Gastrocnemius medialis (tissue), 4 donors: ENCODE measurements around the gene NKIRAS2. TPM values are rescaled to one million over a fixed set of nuclear protein-coding genes. Genes with fewer than 3 reads are reported as not detected.
A peak's percentile ranks its signal among the peaks of the same experiment; 100 is the strongest.

Source experiments
- ATAC-seq, 2 donors: fragments of 150-250 bp; one replicate each; pipeline ENCODE4 v1.9.1; 2016
- DNase-seq, 2 donors: peaks; one replicate each; pipeline ENCODE4 v3.0.0-alpha.2; 2019
- H3K27ac ChIP-seq, 4 donors: fragments of 200-600 bp; sonication (generic); 1 replicate in 1 of 4; 2 replicates in 3 of 4; pipeline ENCODE4 v1.5.1; 2016 to 2018; ENCODE audit warnings: mild to moderate bottlenecking in 2 of 4, moderate library complexity in 1 of 4
- H3K27me3 ChIP-seq, 3 donors: fragments of 200-600 bp; sonication (generic) in 2 of 3; 1 replicate in 1 of 3; 2 replicates in 2 of 3; pipeline versions ENCODE4 v1.5.1 to v1.6.0; 2016 to 2019; ENCODE audit warnings: mild to moderate bottlenecking in 1 of 3, moderate library complexity in 1 of 3
- H3K36me3 ChIP-seq, 2 donors: fragments of 200-600 bp; sonication (generic) in 1 of 2; one replicate each; pipeline ENCODE4 v1.5.1; 2017 to 2018
- H3K4me1 ChIP-seq, 2 donors: fragments of 200-600 bp; sonication (generic) in 1 of 2; one replicate each; pipeline ENCODE4 v1.5.1; 2016 to 2017; ENCODE audit warnings: mild to moderate bottlenecking in 2 of 2
- H3K4me3 ChIP-seq, 4 donors: fragments of 200-600 bp; sonication (generic) in 3 of 4; 1 replicate in 1 of 4; 2 replicates in 3 of 4; pipeline ENCODE4 v1.5.1; 2016 to 2019; ENCODE audit warnings: mild to moderate bottlenecking in 2 of 4
- H3K9me3 ChIP-seq, 3 donors: fragments of 200-600 bp; sonication (generic) in 2 of 3; 1 replicate in 1 of 3; 2 replicates in 2 of 3; pipeline ENCODE4 v1.5.1; 2016 to 2019
- CTCF ChIP-seq, 5 experiments: fragments of 450-650 bp in 3 of 5; fragments of 200-600 bp in 2 of 5; sonication (generic) in 2 of 5; IDR thresholded peaks in 4 of 5; conservative IDR thresholded peaks in 1 of 5; 1 replicate in 4 of 5; 2 replicates in 1 of 5; pipeline ENCODE4 v1.5.1; 2016 to 2019; ENCODE audit warnings: antibody characterized with exemption in 5 of 5, mild to moderate bottlenecking in 3 of 5, moderate library complexity in 3 of 5
- POLR2A ChIP-seq, 2 donors: fragments of 450-650 bp; IDR thresholded peaks; one replicate each; pipeline ENCODE4 v1.6.1; 2017; ENCODE audit warnings: antibody characterized with exemption in 2 of 2, mild to moderate bottlenecking in 2 of 2, moderate library complexity in 2 of 2
- in situ Hi-C, 4 donors: fragments of 200-750 bp; cut with MboI; loops; one replicate each; pipeline versions ENCODE4 v1.15.0 to v1.8.0; 2017; ENCODE audit warnings: low sequenced_read_pairs in 4 of 4
- intact Hi-C: fragments of 100-400 bp; cut with DNase I; formaldehyde crosslinking; loops from one replicate; pipeline ENCODE4 v1.15.1; 2023; ENCODE audit warnings: low total_unique reads
- total RNA-seq, 4 donors: library from RNA; depleted of rRNA; stranded (reverse); fragments of >200 nt; gene quantifications; one replicate each; pipeline versions ENCODE4 v1.1.0 to v1.2.3, GENCODE V29; 2016

Gene NKIRAS2
- total RNA-seq, 4 donors from 2014 or later: 48.8 to 77.0 (median 63.4) TPM

DNA sequence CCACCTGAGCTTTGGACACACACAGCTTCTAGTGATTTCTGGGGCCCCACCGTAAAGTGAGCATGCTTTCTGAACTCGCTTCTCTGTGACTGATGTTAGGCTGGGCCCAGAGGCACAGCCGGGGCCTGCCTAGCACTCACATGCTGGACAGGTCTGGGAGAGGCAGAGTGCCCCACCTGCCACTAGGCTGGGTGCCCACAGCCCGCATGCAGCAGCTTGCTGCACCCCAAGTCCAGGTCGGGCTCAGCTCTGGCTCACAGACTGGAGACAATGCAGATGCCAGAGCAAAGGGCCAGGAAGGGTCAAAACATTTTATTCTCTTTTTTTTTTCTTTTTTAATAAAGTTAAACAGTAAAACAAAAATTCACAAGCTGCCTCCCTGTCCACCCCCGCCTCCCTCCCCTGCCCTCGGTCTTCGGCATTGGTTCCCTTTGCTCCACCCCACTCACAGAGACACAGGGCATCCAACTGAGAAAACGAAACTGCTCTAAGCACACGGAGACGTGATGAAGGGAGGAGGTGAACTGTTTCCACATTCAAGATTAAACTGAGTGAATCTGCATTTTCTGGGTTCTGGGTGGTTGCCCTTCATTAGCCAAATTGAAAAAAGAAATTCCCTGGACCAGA, 43.6 kb upstream of the NKIRAS2 start:
- Histone ChIP-seq H3K4me1 (peaks cover 23 to 35% of the 10 kb centered on the region in 2 donors), H3K9me3 (no peaks in the 10 kb centered on the region), H3K36me3 (peaks cover 4 to 74% of the 10 kb centered on the region in 2 donors), H3K27ac (peak overlapping the region in 3 of 4 donors; percentile 9 to 85 (median 73)), H3K27me3 (no peaks in the 10 kb centered on the region), H3K4me3 (no peak overlapping the region)
- DNase-seq (no peak), ATAC-seq (no peak)
- TF ChIP-seq POLR2A (IDR thresholded peaks at IDR 0.05): no peak
- TF ChIP-seq CTCF (IDR thresholded peaks at IDR 0.05 in 4 of 5, conservative IDR thresholded peaks at IDR 0.05 in 1 of 5): no peak
- in situ Hi-C loops (no loop called here), intact Hi-C loops (no loop called here)

DNA sequence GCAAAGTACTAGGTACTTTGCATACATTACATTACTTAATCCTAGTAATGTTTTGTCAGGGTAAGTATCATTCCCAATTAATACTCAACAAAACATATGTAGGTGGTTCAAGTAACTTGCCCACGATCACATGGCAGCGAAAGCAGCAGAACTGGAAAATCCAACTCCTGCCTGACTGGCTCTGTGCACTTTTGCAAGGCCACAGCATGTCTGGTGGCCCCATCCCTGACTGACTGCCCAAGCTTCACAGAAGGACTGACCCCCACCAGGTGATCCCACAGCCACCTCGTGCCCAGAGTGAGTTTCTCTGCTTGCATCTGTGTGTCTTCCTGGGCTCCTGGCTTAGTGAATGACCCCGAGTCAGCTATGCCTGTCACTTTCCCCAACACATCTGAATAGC, 41.9 kb upstream of the NKIRAS2 start:
- Histone ChIP-seq H3K4me3 (no peak overlapping the region), H3K36me3 (peaks cover 4 to 92% of the 10 kb centered on the region in 2 donors), H3K4me1 (peaks cover 9 to 25% of the 10 kb centered on the region in 2 donors), H3K27ac (no peak overlapping the region), H3K27me3 (no peaks in the 10 kb centered on the region), H3K9me3 (no peaks in the 10 kb centered on the region)
- in situ Hi-C loops (no loop called here), intact Hi-C loops (no loop called here)
- TF ChIP-seq POLR2A (IDR thresholded peaks at IDR 0.05) (no peak), CTCF (IDR thresholded peaks at IDR 0.05 in 4 of 5, conservative IDR thresholded peaks at IDR 0.05 in 1 of 5) (no peak)
- DNase-seq (no peak), ATAC-seq (no peak)

DNA sequence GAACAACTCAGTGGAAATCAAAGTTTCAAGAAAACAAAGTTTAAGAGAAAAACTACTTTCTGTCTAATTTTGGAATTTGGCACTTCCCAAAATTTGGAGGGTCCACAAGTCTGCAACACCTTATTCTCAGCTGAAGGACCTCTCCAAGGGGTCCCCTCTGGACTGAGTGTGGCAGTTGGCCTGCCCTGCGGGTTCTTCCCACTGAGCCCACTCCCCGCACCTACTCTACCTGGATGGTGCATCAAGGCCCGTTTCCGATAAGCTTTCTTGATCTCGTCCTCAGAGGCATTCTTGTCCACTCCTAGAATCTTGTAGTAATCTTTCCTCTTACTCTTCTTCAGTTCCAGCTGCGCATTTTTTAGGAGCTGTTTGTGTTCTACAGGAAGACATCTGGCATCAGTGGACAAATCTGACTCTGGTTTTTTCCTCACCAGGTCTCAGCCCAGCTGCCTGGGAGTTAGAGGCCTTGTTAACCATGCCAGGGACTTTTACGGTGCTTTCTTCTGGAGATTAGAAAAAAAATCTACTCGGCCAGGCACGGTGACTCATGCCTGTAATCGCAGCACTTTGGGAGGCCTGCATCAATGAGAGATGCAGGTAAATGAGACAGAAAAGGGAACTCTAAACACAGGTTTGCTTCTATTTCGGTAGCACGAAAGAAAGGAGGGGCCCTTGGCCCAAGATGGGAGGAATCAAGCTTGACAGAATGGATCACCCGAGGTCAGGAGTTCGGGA, 37.7 kb upstream of the NKIRAS2 start:
- ATAC-seq: peak in 1 of 2 donors; percentile 63
- in situ Hi-C loops: no loop called here
- no peaks in the 10 kb centered on the region for H3K27me3 ChIP-seq
- no peak for TF ChIP-seq CTCF (IDR thresholded peaks at IDR 0.05 in 4 of 5, conservative IDR thresholded peaks at IDR 0.05 in 1 of 5)
- TF ChIP-seq POLR2A (IDR thresholded peaks at IDR 0.05): no peak
- peak overlapping the region in 1 of 4 donors; percentile 42 for H3K27ac ChIP-seq
- H3K4me3 ChIP-seq: no peak overlapping the region
- DNase-seq: no peak
- H3K9me3 ChIP-seq: no peaks in the 10 kb centered on the region
- H3K4me1 ChIP-seq: peaks cover 0 to 6% of the 10 kb centered on the region in 2 donors
- H3K36me3 ChIP-seq: peaks cover 0 to 87% of the 10 kb centered on the region in 2 donors
- intact Hi-C loops: no loop called here

- Histone ChIP-seq H3K4me3 (no peak overlapping the region), H3K4me1 (peaks cover 0 to 6% of the 10 kb centered on the region in 2 donors), H3K36me3 (peaks cover 0 to 88% of the 10 kb centered on the region in 2 donors), H3K27ac (no peak overlapping the region), H3K9me3 (no peaks in the 10 kb centered on the region), H3K27me3 (no peaks in the 10 kb centered on the region)
- TF ChIP-seq CTCF (IDR thresholded peaks at IDR 0.05 in 4 of 5, conservative IDR thresholded peaks at IDR 0.05 in 1 of 5) (no peak), POLR2A (IDR thresholded peaks at IDR 0.05) (no peak)
- intact Hi-C loops: no loop called here
- no peak for ATAC-seq
- no peak for DNase-seq
- in situ Hi-C loops: no loop called here
These were observed 35.4 kb upstream of the NKIRAS2 start for GRCh38 chr17:41984454-41984853.
